CD14-positive monocyte (primary cell): ENCODE measurements around the gene PAK4. TPM values are rescaled to one million over a fixed set of nuclear protein-coding genes. Genes with fewer than 3 reads are reported as not detected.

ENCODE experiments used
- DNase-seq, 3 donors: peaks; one replicate each; pipeline ENCODE4 v3.0.0-alpha.2; 2011 to 2022
- H2AFZ ChIP-seq: 2 replicates; pipeline ENCODE4 v1.6.0; 2012; ENCODE audit warnings: mild to moderate bottlenecking, low read depth, low read length, inconsistent platforms; ENCODE audit not compliant: insufficient read depth, poor library complexity, severe bottlenecking
- H3K27ac ChIP-seq, 2 donors: 1 replicate in 1 of 2; 2 replicates in 1 of 2; pipeline ENCODE4 v1.5.1; 2012 to 2013; ENCODE audit warnings: low read length in 2 of 2, control low read depth in 1 of 2, inconsistent platforms in 1 of 2, low read depth in 1 of 2, mild to moderate bottlenecking in 1 of 2
- H3K27me3 ChIP-seq, 2 donors: one replicate each; pipeline versions ENCODE4 v1.6.0 to v1.6.1; 2011 to 2013; ENCODE audit warnings: low read length in 2 of 2; ENCODE audit not compliant: control insufficient read depth in 2 of 2, insufficient read depth in 2 of 2
- H3K36me3 ChIP-seq, 2 donors: replicated peaks in 1 of 2; 1 replicate in 1 of 2; 2 replicates in 1 of 2; pipeline versions ENCODE4 v1.5.1 to v1.6.1; 2012 to 2013; ENCODE audit warnings: low read length in 2 of 2, control low read depth in 1 of 2, inconsistent platforms in 1 of 2, mild to moderate bottlenecking in 1 of 2; ENCODE audit not compliant: insufficient read depth in 2 of 2, control insufficient read depth in 1 of 2
- H3K4me1 ChIP-seq, 2 donors: 1 replicate in 1 of 2; 2 replicates in 1 of 2; pipeline versions ENCODE4 v1.5.1 to v1.6.1; 2012 to 2013; ENCODE audit warnings: low read length in 2 of 2, control low read depth in 1 of 2, inconsistent platforms in 1 of 2, mild to moderate bottlenecking in 1 of 2, moderate library complexity in 1 of 2; ENCODE audit not compliant: insufficient read depth in 2 of 2, control insufficient read depth in 1 of 2
- H3K4me2 ChIP-seq: replicated peaks from 2 replicates; pipeline ENCODE3; 2012; ENCODE audit warnings: low read length, moderate library complexity, mild to moderate bottlenecking; ENCODE audit not compliant: poor library complexity, severe bottlenecking; ENCODE audit errors: extremely low read depth
- H3K4me3 ChIP-seq, 3 experiments: fragments of 200-600 bp in 1 of 3; sonication (generic) in 1 of 3; replicated peaks in 1 of 3; 1 replicate in 2 of 3; 2 replicates in 1 of 3; pipeline ENCODE4 v1.5.1; 2011 to 2013; ENCODE audit warnings: low read length in 3 of 3, mild to moderate bottlenecking in 3 of 3, control low read depth in 2 of 3, low read depth in 2 of 3, inconsistent platforms in 1 of 3, moderate library complexity in 1 of 3
- H3K79me2 ChIP-seq: 2 replicates; pipeline ENCODE4 v1.6.0; 2012; ENCODE audit warnings: mild to moderate bottlenecking, control low read depth, inconsistent platforms, low read length, moderate library complexity; ENCODE audit not compliant: insufficient read depth
- H3K9ac ChIP-seq: 2 replicates; pipeline ENCODE4 v1.6.0; 2017; ENCODE audit warnings: low read length, mild to moderate bottlenecking; ENCODE audit not compliant: insufficient read depth, poor library complexity, severe bottlenecking
- H3K9me3 ChIP-seq, 2 donors: replicated peaks in 1 of 2; 1 replicate in 1 of 2; 2 replicates in 1 of 2; pipeline versions ENCODE4 v1.5.1 to v1.6.1; 2012 to 2013; ENCODE audit warnings: low read length in 2 of 2, control low read depth in 1 of 2; ENCODE audit not compliant: control insufficient read depth in 1 of 2, insufficient read depth in 1 of 2
- H4K20me1 ChIP-seq: 2 replicates; pipeline ENCODE4 v1.6.0; 2012; ENCODE audit warnings: mild to moderate bottlenecking, low read length, control low read depth, moderate library complexity; ENCODE audit not compliant: insufficient read depth
- H3K27ac Mint-ChIP-seq, 7 donors: one replicate each; pipeline ENCODE4 v1.8.0; 2020; ENCODE audit warnings: mild to moderate bottlenecking in 7 of 7, mixed read lengths in 7 of 7, moderate library complexity in 6 of 7, inconsistent platforms in 2 of 7
- H3K27me3 Mint-ChIP-seq, 3 donors: one replicate each; pipeline ENCODE4 v1.8.0; 2021 to 2022; ENCODE audit warnings: low read depth in 3 of 3, mild to moderate bottlenecking in 3 of 3, mixed read lengths in 3 of 3, moderate library complexity in 3 of 3, inconsistent platforms in 1 of 3
- H3K36me3 Mint-ChIP-seq, 2 donors: one replicate each; pipeline ENCODE4 v1.8.0; 2020; ENCODE audit warnings: mixed read lengths in 2 of 2, inconsistent platforms in 1 of 2, mild to moderate bottlenecking in 1 of 2
- H3K4me1 Mint-ChIP-seq: one replicate; pipeline ENCODE4 v1.8.0; 2020; ENCODE audit warnings: mild to moderate bottlenecking, mixed read lengths
- H3K4me3 Mint-ChIP-seq, 2 donors: one replicate each; pipeline ENCODE4 v1.8.0; 2020; ENCODE audit warnings: mild to moderate bottlenecking in 2 of 2, mixed read lengths in 2 of 2, moderate library complexity in 1 of 2
- H3K9me3 Mint-ChIP-seq, 7 donors: one replicate each; pipeline ENCODE4 v1.8.0; 2020 to 2022; ENCODE audit warnings: mixed read lengths in 7 of 7, mild to moderate bottlenecking in 6 of 7, moderate library complexity in 6 of 7, inconsistent platforms in 2 of 7
- CTCF ChIP-seq: fragments of 200-600 bp; IDR thresholded peaks from one replicate; pipeline ENCODE4 v1.8.0; 2022; ENCODE audit warnings: antibody characterized with exemption, mild to moderate bottlenecking
- WGBS: methylation state at CpG from one replicate; pipeline ENCODE4 v1.1.5; 2013; ENCODE audit warnings: missing lambda C conversion rate; ENCODE audit not compliant: insufficient coverage; 5-methylcytosine and 5-hydroxymethylcytosine counted together
- intact Hi-C, 2 donors: fragments of 100-400 bp; cut with micrococcal nuclease; formaldehyde crosslinking; loops; one replicate each; pipeline versions ENCODE4 v1.15.0 to v1.15.1; 2023
- polyA plus RNA-seq, 3 donors: library from polyadenylated mRNA; depleted of rRNA in 1 of 3; unstranded in 2 of 3; stranded (reverse) in 1 of 3; fragments of 300-500 nt in 2 of 3; fragments of >200 nt in 1 of 3; fragmentation: Illumina TruSeq in 2 of 3; gene quantifications; 1 replicate in 2 of 3; 2 replicates in 1 of 3; pipeline ENCODE4 v1.2.3, GENCODE V29; 2012 to 2021

The PAK4 gene
- polyA plus RNA-seq, 3 donors = 1.3 to 11.3 (median 1.5) TPM

- no peaks in the 10 kb centered on the region for H3K27me3 ChIP-seq
- DNase-seq = no peak
- Mint-ChIP-seq H3K36me3 (no peaks in the 10 kb centered on the region), H3K9me3 (no peaks in the 10 kb centered on the region), H3K4me1 (peaks cover 4% of the 10 kb centered on the region), H3K4me3 (no peak overlapping the region), H3K27me3 (peaks cover 7 to 19% (median 10%) of the 10 kb centered on the region in 3 donors), H3K27ac (no peak overlapping the region)
- no peak for TF ChIP-seq CTCF
- no peaks in the 10 kb centered on the region for H3K36me3 ChIP-seq
- H3K4me2 ChIP-seq = no peak overlapping the region
- H2AFZ ChIP-seq = no peak overlapping the region
- H3K4me1 ChIP-seq = no peaks in the 10 kb centered on the region
- no peak overlapping the region for H3K4me3 ChIP-seq
- H4K20me1 ChIP-seq = no peaks in the 10 kb centered on the region
- H3K79me2 ChIP-seq = no peaks in the 10 kb centered on the region
- H3K9ac ChIP-seq = no peak overlapping the region
- no peaks in the 10 kb centered on the region for H3K9me3 ChIP-seq
- intact Hi-C loops = no loop called here
- no peak overlapping the region for H3K27ac ChIP-seq
Observed at GRCh38 chr19:39109641-39110040, 15.9 kb upstream of the PAK4 start.

GRCh38 chr19:39110263-39110967, 15.2 kb upstream of the PAK4 start:
- no peaks in the 10 kb centered on the region for H3K4me1 ChIP-seq
- no peak overlapping the region for H3K4me2 ChIP-seq
- DNase-seq = peak; percentile 12 to 49 (median 42)
- no peaks in the 10 kb centered on the region for H3K9me3 ChIP-seq
- no peak overlapping the region for H3K9ac ChIP-seq
- H3K4me3 ChIP-seq = no peak overlapping the region
- H2AFZ ChIP-seq = peak overlapping the region; percentile 52
- no peaks in the 10 kb centered on the region for H3K36me3 Mint-ChIP-seq
- H3K27me3 ChIP-seq = no peaks in the 10 kb centered on the region
- H3K27ac ChIP-seq = no peak overlapping the region
- no peaks in the 10 kb centered on the region for H4K20me1 ChIP-seq
- H3K27me3 Mint-ChIP-seq = peaks cover 7 to 16% (median 10%) of the 10 kb centered on the region in 3 donors
- H3K36me3 ChIP-seq = no peaks in the 10 kb centered on the region
- no peaks in the 10 kb centered on the region for H3K79me2 ChIP-seq
- TF ChIP-seq CTCF = peak; percentile 96
- H3K27ac Mint-ChIP-seq = no peak overlapping the region
- peaks cover 4% of the 10 kb centered on the region for H3K4me1 Mint-ChIP-seq
- WGBS = 27% methylated on average over 13 of the region's 16 CpGs
- intact Hi-C loops = no loop called here
- H3K9me3 Mint-ChIP-seq = no peaks in the 10 kb centered on the region
- peak overlapping the region in 1 of 2 donors; percentile 26 for H3K4me3 Mint-ChIP-seq
